PC-9 (cell line): ENCODE results near the gene RBMS3. TPM values are rescaled to one million over a fixed set of nuclear protein-coding genes. Genes with fewer than 3 reads are reported as not detected.
A peak's percentile ranks its signal among the peaks of the same experiment; 100 is the strongest.

Source experiments
- BruUV-seq: library from RNA; stranded (reverse); fragments of 400-500 nt; replicated peaks from 2 replicates; lab custom pipeline; 2021; lab: Mats Ljungman, UMichigan
- CTCF ChIA-PET: fragments of 300-600 bp; sonication (Branson Sonifier 250); formaldehyde crosslinking; loops from one replicate; lab custom pipeline; 2022; ENCODE audit warnings: antibody characterized with exemption; lab: Charles Lee
- POLR2A ChIA-PET: fragments of 300-600 bp; sonication (Branson Sonifier 250); formaldehyde crosslinking; loops from one replicate; lab custom pipeline; 2022; ENCODE audit warnings: antibody characterized with exemption; ENCODE audit not compliant: unreplicated experiment; lab: Charles Lee
- DNase-seq, 2 experiments: peaks; one replicate each; pipeline versions ENCODE4 v3.0.0 to v3.0.0-alpha.2; 2015 to 2022; ENCODE audit warnings: mixed read lengths in 1 of 2
- H2AFZ ChIP-seq: fragments of 200-600 bp; sonication (generic); 2 replicates; pipeline ENCODE4 v1.8.1; 2017; ENCODE audit warnings: antibody characterized with exemption
- H3F3A ChIP-seq: fragments of 200-600 bp; sonication (generic); 2 replicates; pipeline ENCODE4 v1.8.1; 2017; ENCODE audit warnings: antibody characterized with exemption, mild to moderate bottlenecking, low read depth; ENCODE audit not compliant: insufficient read depth
- H3K27ac ChIP-seq: fragments of 200-600 bp; sonication (generic); 2 replicates; pipeline ENCODE4 v1.6.1; 2016; ENCODE audit warnings: mixed run types
- H3K27me3 ChIP-seq: fragments of 200-600 bp; sonication (generic); 2 replicates; pipeline ENCODE4 v1.6.1; 2016; ENCODE audit warnings: low read depth, mixed run types; ENCODE audit not compliant: insufficient read depth
- H3K36me3 ChIP-seq: fragments of 200-600 bp; sonication (generic); 2 replicates; pipeline ENCODE4 v1.6.1; 2016; ENCODE audit warnings: low read depth, mixed run types
- H3K4me1 ChIP-seq: fragments of 200-600 bp; sonication (generic); replicated peaks from 2 replicates; pipeline ENCODE4 v1.6.1; 2016; ENCODE audit warnings: mixed run types; ENCODE audit not compliant: insufficient read depth
- H3K4me2 ChIP-seq: fragments of 200-600 bp; sonication (generic); 2 replicates; pipeline ENCODE4 v1.6.1; 2017; ENCODE audit warnings: mixed run types
- H3K4me3 ChIP-seq: fragments of 200-600 bp; sonication (generic); 2 replicates; pipeline ENCODE4 v1.6.1; 2016; ENCODE audit warnings: mixed run types
- H3K79me2 ChIP-seq: fragments of 200-600 bp; sonication (generic); 2 replicates; pipeline ENCODE4 v1.6.1; 2017; ENCODE audit warnings: low read depth, mixed run types
- H3K9me2 ChIP-seq: fragments of 200-600 bp; sonication (generic); 2 replicates; pipeline ENCODE4 v1.8.1; 2017; ENCODE audit warnings: mild to moderate bottlenecking; ENCODE audit not compliant: insufficient read depth
- H3K9me3 ChIP-seq: fragments of 200-600 bp; sonication (generic); 2 replicates; pipeline ENCODE4 v1.8.1; 2016; ENCODE audit warnings: low read depth; ENCODE audit not compliant: insufficient read depth
- H4K20me1 ChIP-seq: fragments of 200-600 bp; sonication (generic); 2 replicates; pipeline ENCODE4 v1.8.1; 2017; ENCODE audit not compliant: insufficient read depth
- CTCF ChIP-seq: fragments of 200-600 bp; sonication (generic); conservative IDR thresholded peaks from 2 replicates; pipeline ENCODE4 v1.6.1; 2017; ENCODE audit warnings: mixed run types, antibody characterized with exemption, mild to moderate bottlenecking, moderate library complexity
- EZH2 ChIP-seq: fragments of 200-600 bp; sonication (generic); IDR thresholded peaks from 2 replicates; pipeline ENCODE4 v1.8.0; 2017; ENCODE audit warnings: antibody characterized with exemption, low read depth
- intact Hi-C: fragments of 100-400 bp; cut with micrococcal nuclease; formaldehyde crosslinking; loops from one replicate; pipeline ENCODE4 v1.10.0; 2022; ENCODE audit not compliant: unreplicated experiment
- total RNA-seq: library from RNA; stranded (reverse); gene quantifications from 2 replicates; pipeline ENCODE4 v1.2.3, GENCODE V29; 2021

The RBMS3 gene
- total RNA-seq, 1 experiment from 2014 or later = 3.5 TPM

- ChIA-PET POLR2A (no interaction called here), CTCF (no interaction called here)
- H3K27me3 ChIP-seq = no peaks in the 10 kb centered on the region
- no peaks in the 10 kb centered on the region for H3K9me2 ChIP-seq
- H3K9me3 ChIP-seq = no peaks in the 10 kb centered on the region
- no peak for TF ChIP-seq EZH2
- no peak for TF ChIP-seq CTCF
- intact Hi-C loops = no loop called here
- no peaks in the 10 kb centered on the region for H3K4me1 ChIP-seq
- no peak overlapping the region for H2AFZ ChIP-seq
- BruUV-seq = no TSS peak
- DNase-seq = no peak
- H3K79me2 ChIP-seq = no peaks in the 10 kb centered on the region
- H4K20me1 ChIP-seq = no peaks in the 10 kb centered on the region
- no peak overlapping the region for H3K4me2 ChIP-seq
- H3K27ac ChIP-seq = no peak overlapping the region
- H3K4me3 ChIP-seq = no peak overlapping the region
- no peaks in the 10 kb centered on the region for H3K36me3 ChIP-seq
- H3F3A ChIP-seq = no peaks in the 10 kb centered on the region
Measured at GRCh38 chr3:29247088-29247745, 33.7 kb upstream of the RBMS3 start.

DNA sequence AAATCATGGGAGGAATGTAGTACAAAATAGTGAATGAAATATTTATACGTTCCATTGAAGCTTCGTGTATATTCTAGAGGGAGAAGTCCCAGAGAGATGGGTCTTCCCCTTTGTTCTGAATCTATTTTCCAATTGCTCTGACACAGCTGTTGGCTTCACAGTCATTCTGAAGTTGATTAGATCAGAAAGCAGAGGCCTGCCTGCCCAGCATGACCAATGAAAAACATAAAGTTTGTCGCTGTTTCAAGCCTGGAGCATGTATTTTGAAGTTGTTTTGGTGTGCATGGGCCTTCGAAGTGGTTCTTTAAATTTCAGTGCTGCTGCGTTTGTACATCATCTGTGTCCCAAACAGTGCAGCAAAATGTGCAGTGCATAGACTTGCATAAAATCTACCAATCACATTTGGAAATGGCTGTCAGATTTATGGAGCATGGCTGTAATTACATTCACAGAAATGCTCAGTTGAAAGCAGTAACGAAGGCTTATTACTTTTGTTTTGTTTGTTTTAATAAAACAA is 31.0 kb upstream of the RBMS3 start:
- intact Hi-C loops = no loop called here
- Histone ChIP-seq H3K79me2 (no peaks in the 10 kb centered on the region), H3K9me2 (no peaks in the 10 kb centered on the region), H3K9me3 (no peaks in the 10 kb centered on the region), H3K4me3 (no peak overlapping the region), H3K36me3 (no peaks in the 10 kb centered on the region), H3K4me1 (no peaks in the 10 kb centered on the region), H3K4me2 (no peak overlapping the region), H3K27me3 (no peaks in the 10 kb centered on the region), H3K27ac (no peak overlapping the region), H3F3A (no peaks in the 10 kb centered on the region), H4K20me1 (no peaks in the 10 kb centered on the region), H2AFZ (no peak overlapping the region)
- BruUV-seq = no TSS peak
- DNase-seq = no peak
- ChIA-PET POLR2A (no interaction called here), CTCF (no interaction called here)
- TF ChIP-seq EZH2 = no peak
- TF ChIP-seq CTCF = no peak

DNA sequence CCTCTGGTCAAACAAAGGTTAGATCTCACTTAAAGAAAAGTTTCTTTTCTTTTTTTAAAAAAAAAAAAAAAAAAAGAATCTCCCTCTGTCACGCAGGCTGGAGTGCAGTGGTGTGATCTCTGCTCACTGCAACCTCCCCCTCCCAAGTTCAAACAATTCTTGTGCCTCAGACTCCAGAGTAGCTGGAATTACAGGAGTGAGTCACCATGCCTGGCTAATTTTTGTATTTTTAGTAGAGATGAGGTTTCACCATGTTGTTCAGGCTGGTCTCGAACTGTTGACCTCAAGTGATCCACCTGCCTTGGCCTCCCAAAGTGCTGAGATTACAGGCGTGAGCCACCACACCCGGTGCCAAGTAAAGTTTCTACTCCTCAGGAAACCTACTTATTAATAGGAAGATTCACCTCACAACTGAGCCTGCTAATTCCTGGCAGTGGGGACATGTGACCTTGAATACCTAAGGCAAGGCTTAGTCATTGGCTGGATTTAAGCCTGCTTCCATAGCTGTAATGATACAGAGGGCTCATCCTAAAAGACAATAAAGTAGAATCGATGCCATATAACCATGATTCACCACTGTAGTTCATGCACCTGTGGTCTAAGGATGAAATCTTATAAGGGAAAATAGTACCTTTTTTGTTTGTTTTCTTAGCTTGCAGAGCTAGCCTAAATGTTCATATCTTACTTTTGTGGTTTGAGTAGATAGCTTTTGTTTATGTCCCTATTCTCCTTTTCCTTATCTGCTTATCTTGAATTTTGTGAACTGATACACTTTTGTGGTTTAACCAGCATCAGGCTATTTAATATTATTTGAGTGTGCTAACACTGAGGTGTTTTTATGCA is 24.8 kb upstream of the RBMS3 start:
- peak in 1 of 2 experiments; percentile 4 for DNase-seq
- no peak overlapping the region for H3K27ac ChIP-seq

More for the DNA sequence above, 24.8 kb upstream of the RBMS3 start:
- Histone ChIP-seq H3K4me1 (no peaks in the 10 kb centered on the region), H3K4me3 (no peak overlapping the region), H3K27me3 (no peaks in the 10 kb centered on the region), H3K9me3 (no peaks in the 10 kb centered on the region), H3K4me2 (no peak overlapping the region), H3K79me2 (no peaks in the 10 kb centered on the region), H3F3A (no peaks in the 10 kb centered on the region), H2AFZ (no peak overlapping the region), H3K36me3 (no peaks in the 10 kb centered on the region), H4K20me1 (no peaks in the 10 kb centered on the region), H3K9me2 (no peaks in the 10 kb centered on the region)
- ChIA-PET POLR2A (interaction anchor here (0.6 kb wide), 1 partner anchor 526 kb away, joined by 4 read pairs; no protein-coding TSS in a partner anchor), CTCF (no interaction called here)
- intact Hi-C loops = no loop called here
- no TSS peak for BruUV-seq
- TF ChIP-seq EZH2 (no peak), CTCF (no peak)
